Skin epidermis (tissue), 12 donors: ENCODE results near the gene IWS1.

Experiments
- H3K27ac ChIP-seq, 21 experiments: fragments of 200-600 bp; sonication (generic) in 11 of 21; one replicate each; pipeline ENCODE4 v1.5.0; 2020; ENCODE audit warnings: mild to moderate bottlenecking in 3 of 21, inconsistent platforms in 2 of 21, moderate library complexity in 2 of 21
- H3K4me3 ChIP-seq, 7 experiments: fragments of 200-600 bp; sonication (generic) in 2 of 7; one replicate each; pipeline ENCODE4 v1.5.0; 2020; ENCODE audit warnings: inconsistent platforms in 2 of 7, mild to moderate bottlenecking in 2 of 7, moderate library complexity in 1 of 7

Gene IWS1

GRCh38 chr2:127434515-127434914 lies 91.8 kb downstream of the IWS1 start:
- Histone ChIP-seq H3K4me3 (no peak overlapping the region), H3K27ac (no peak overlapping the region)

- H3K27ac ChIP-seq = no peak overlapping the region
- no peak overlapping the region for H3K4me3 ChIP-seq
Observed at GRCh38 chr2:127431408-127432023, 94.8 kb downstream of the IWS1 start.
